NCI-H2081 treated with DMSO at 0.1 percent for 48 hours (cell line): Measurements from ENCODE around the gene VKORC1L1.
"Not testable (repeated sequence)": the region's sequence is repeated elsewhere in the genome, so short reads cannot be mapped to it uniquely, and the experiment has no call there.

Experiments used
- DNase-seq: peaks from one replicate; lab custom pipeline; 2025; lab: John Stamatoyannopoulos, UW

VKORC1L1 gene

DNA sequence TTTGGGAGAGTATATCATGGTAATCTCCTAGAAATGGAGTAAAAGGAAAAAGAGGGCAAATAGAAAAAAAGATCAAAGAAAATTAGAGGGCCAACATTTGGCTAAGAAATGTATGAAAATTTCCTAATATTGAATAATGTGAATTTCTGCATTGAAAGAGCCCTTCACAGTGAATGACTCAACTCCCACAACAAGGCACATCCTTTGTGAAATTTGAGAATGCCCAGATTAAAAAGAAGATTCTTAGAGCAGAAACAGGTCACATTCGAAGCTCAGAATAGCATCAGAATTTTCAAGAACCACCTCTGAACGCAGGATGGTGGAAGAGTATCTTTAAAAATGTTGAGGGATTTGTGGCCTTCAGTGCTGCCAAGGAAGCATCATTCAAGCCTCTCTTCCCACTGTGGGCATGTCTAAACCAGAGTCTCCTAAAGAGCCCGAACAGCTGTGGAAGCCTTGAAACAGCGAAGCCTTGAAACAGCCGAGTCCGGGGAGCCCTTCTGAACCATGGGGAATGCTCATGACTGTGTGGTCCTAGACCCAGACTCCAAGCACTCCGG is 65.5 kb downstream of the VKORC1L1 start:
- no peak for DNase-seq

DNA sequence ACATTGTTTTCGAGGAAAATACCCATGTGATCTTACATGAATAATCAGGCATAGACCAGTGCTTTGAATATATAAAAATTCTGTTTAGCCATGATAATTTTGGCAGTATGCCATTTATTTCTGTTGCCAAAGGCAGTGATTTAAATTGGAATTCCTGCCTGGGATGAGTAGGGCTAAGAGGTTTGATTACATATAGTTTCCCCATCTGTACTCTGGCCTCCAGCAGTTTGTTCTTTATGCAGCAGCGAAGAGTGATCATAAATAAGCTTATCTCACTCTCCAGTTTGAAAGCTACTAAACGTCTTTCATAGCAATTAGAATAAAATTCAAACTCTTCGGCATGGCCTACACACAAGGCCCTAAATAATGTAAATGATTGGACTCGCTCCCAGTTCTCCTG is 72.9 kb downstream of the VKORC1L1 start:
- DNase-seq: not testable (repeated sequence)

DNA sequence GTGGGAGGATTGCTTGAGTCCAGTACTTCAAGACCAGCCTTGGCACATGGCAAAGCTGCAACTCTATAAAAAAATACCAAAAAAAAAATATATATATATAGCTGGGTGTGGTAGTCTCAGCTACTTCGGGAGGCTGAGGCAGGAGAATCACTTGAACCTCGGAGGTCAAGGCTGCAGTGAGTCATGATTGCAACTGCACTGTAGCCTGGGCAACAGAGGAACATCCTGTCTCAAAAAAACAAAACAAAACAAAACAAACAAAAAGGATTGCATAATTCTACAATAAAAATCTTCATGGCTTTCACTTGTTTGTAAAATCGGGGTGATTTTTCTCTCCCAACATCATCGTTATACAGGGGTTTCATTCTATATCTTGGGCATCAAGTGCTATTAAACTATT is 74.0 kb downstream of the VKORC1L1 start:
- no peak for DNase-seq

DNA sequence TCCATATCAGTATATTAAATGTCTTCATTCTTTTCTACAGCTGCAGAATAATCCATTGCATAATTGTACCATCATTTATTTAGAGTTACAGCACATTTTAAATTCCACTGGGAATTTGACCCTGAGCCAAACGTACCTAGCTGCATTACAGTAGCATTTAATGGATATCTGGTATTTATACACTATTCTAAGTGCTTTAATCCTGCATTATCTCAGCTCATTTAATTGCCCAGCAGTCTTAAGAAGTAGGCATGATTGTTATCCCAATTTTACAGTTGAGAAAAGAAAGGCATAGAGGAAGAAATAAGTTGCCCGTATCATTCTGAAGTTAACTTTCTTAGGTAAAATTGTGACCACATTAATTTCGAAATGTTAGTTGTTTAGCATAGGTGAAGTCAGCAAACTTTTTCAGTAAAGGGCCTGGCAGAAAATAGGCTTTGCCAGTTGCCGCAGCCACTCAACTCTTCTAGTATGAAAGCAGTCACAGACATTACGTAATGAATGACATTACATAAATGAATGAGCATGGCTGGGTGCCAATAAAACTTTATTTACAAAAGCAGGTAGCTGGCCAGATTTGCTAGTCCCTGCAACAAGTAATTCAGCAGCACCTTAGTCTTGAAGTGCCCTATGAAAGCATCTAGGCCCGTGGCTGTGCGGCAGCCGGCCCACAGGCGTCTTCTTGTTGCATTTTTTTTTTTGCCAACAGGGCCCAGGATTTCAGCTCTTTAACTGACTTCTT is 79.1 kb downstream of the VKORC1L1 start:
- no peak for DNase-seq

DNA sequence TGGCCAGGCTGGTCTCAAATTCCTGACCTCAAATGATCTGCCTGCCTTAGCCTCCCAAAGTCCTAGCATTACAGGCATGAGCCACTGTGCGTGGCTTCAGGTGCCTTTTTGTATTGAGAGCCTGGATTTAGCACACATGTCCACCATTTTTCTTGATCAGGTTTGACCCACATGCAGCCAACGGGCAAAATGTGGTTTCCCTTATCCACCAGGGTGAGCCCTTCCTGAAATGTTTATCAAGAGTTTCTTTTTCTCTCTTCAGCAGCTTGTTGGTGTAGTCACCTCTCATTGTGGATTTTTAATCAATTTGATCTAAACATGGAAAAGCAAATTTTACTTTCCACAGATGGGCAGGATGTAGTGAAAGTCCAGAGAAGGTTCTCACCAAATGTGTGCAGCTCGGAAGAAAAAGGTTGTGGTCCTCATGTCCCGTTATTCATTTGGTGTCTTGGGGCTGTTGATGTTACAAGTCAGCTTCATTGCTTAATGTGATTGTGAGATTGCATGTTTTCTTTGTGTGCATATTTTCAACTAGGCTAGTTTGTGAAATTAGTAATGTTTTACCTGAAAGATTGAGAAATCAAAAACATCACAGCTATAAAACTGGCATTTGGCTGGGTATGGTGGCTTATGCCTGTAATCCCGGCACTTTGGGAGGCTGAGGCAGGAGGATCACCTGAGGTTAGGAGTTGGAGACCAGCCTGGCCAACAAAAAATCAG is 80.3 kb downstream of the VKORC1L1 start:
- no peak for DNase-seq

DNA sequence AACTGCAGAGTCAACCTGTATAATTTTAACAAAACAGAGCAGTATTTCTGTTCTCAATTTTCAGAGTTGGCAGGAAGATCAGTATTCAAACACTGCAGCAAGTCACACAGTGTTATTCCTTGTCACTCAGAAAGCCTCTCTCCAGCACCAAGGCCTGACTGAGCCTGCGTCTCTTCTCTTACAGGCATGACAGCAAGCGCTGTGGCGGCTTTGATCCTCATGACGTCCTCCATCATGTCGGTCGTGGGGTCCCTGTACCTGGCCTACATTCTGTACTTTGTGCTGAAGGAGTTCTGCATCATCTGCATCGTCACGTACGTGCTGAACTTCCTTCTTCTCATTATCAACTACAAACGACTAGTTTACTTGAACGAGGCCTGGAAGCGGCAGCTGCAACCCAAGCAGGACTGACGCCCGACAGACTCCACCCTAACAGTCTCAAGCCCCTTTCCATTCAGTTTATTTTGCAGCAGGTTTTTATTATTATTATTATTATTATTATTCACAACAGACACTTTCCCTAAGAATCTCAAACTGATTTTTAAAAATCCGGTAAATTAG is 81.1 kb downstream of the VKORC1L1 start:
- DNase-seq: no peak

DNA sequence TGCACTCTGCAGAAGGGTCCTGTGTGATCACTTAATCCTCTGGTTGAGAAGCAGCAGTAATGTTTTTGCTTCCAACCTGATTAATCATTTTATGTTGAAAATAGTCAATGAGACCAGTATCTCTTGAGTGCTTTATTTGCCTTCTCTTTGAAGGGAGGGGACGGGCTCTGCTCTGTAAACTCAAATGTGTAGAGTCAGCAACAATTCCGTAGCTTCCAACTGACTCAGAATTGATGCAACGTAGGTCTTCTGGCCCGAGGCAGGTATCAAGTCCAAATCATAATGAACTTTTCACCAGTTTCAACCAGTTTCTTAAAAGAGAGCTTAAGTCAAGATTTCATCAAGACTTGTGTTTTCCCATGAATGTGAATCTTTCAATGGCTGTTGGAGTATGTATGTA is 82.8 kb downstream of the VKORC1L1 start:
- DNase-seq: no peak

DNA sequence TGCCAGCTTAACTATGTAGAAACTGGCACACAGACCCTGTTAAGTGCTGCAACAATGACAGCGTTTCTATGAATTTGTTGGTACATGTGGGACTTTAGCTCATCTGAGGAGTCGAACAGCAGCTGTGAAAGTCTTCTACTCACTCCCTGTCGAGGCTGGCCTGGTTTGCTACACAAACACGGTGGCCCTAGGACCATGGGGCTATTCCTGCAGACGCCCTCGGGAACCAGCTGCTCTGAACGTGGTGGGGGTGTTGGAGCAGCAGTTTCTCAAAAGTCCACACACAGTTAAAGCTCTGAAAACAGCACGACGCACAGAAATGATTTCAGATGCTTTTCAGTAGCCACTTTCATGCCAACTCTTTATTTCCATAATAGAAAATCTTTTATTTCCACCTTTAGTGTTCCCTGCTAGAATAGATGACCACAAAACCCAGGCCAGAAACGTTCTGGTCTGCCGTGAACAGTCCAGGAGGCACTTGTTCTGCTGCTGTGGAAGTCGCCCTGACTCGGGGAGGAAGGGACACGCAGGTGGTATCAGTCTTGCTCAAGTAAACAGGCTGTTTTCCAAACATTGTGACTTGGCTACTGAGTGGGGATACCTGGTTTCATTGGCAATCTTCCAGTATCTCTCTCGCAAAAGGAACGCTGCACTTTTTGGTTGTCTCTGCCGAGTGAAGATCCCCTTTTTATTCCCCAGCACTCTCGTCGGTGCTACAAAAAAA is 87.6 kb downstream of the VKORC1L1 start:
- DNase-seq: no peak

DNA sequence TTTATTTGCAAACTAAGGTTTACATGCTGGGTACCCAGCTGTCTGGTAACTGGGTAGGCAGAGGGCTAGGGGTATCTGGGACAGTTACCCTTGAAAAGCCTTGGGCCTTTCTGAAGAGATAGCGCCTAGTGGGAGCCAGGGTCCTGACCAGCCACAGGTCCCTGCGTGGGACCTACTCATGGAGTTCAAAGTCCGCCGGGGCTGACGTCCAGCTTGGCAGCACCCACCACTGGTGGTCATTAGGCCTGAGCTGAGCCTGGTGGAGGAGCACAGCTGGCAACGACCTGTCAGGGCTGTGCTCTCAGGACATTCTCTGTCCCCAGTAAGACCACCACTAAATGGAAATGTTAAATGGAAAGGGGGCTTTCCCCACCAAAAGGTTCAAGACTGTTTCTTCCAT is 89.2 kb downstream of the VKORC1L1 start:
- no peak for DNase-seq

DNA sequence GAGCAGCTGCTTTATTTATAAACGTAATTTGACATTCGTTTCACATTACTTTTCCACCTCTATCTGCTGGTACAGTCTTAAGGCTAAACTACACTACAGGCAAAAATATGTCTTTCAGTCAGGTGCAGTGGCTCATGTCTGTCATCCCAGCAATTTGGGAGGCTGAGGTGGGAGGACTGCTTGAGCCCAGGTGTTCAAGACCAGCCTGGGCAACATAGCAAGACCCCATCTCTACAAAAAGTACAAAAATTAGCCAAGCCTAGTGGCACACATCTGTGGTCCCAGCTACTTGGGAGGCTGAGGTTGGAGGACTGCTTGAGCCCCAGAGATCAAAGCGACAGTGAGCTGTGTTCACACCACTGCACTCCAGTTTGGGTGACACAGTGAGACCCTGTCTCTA is 91.8 kb downstream of the VKORC1L1 start:
- DNase-seq: not testable (repeated sequence)

DNA sequence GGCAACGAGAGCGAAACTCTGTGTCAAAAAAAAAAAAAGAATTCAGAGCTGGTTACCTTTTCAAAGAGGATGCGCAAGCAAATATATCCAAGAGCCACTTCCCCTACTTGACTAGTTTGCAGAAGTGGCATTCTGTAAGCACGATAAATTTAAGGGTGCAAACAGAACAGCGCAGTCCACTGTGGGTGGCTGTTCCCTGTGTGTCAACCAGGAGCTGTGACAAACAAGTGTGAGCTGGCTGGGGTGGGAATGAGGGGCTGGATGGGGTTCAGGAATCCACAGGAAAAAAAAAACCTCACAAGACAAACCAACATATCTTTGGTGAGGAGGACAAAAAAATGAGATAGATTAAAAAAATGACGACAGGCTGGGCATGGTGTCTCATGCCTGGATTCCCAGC is 93.3 kb downstream of the VKORC1L1 start:
- no peak for DNase-seq

DNA sequence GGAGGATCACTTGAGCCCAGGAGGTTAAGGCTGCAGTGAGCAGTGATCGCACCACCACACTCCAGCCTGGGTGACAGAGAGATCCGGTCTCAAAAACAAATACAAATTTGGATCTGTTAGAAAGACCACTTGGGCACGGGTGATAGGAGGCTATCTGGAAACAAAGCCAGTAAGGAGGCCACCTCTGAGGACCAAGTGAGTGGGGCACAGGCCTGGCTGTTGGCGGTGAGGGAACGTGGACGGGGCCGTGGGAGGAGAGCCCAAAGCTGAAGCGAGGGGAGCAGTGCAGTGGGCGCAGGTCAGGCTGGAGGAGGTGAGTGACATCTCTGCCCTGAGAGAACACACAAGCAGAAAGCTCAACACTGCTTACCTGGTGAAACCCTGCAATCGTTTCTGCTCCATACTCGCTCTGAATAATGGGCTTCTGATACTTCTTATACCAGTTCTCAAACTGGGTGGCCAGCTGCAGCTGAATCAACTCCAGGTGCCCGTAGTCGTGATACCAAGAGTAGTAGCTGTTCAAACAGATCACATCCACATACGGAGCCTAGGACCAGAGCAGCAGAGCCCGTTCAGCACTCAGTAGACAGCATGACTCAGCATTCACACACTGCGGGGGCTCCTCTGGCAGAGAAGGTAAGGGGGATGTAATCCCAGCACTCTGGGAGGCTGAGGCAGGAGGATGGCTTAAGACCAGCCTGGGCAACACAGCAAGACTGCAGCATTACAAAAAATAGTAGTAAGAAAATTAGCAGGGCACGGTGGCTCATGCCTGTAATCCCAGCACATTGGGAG is 94.7 kb downstream of the VKORC1L1 start:
- DNase-seq: no peak

DNA sequence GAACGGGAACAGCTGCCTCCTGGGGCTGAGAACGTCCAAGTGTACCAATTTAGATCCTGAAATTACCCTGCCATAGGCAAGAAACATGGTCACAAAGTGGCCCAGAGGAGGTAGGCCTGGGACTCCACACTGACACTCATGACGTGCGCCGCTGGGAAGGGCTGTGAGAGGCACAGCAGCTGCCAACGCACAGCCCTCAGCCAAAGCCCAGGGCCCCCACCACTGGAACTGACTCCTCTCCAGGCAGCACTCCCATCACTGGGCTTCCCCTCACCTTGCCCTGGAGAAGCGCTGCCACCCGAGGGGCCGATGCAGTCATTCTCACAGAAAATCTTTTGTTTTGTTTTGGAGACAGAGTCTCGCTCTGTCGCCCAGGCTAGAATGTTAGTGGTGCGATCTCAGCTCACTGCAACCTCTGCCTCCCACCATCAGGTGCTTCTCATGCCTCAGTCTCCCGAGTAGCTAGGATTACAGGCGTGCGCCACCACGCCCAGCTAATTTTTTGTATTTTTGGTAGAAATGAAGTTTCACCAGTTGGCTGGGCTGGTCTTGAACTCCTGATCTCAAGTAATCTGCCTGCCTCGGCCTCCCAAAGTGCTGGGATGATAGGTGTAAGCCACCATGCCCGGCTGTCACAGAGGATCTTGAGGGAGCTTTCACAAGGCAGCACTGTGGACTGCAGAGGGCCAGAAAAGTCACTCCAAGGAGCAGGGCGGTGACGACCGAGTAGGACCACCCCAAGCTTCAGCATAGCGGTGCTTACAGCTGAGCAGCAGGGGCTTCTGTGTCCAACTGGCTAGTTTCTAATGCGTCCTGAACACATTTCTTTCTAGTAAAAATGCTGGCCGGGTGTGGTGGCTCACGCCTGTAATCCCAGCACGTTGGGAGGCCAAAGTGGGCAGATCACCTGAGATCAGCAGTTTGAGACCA is 95.6 kb downstream of the VKORC1L1 start:
- no peak for DNase-seq

DNA sequence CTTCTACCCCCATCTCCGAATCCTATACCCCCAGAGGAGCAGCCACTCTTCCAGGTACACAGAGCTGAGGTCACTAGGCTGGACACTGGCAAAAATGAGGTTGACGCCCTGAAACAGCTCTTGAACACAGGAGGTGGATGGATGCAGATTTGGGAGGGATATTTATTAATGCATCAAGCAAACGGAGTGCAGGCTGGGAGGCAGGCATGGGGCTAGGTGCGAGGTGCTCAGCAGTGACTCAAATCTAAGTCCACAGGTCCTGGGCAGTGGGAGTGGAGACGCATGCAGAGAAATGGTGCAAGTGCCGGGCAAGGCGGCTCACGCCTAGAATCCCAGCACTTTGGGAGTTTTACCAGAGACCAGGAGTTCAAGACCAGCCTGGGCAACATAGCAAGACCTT is 98.1 kb downstream of the VKORC1L1 start:
- DNase-seq: no peak

DNA sequence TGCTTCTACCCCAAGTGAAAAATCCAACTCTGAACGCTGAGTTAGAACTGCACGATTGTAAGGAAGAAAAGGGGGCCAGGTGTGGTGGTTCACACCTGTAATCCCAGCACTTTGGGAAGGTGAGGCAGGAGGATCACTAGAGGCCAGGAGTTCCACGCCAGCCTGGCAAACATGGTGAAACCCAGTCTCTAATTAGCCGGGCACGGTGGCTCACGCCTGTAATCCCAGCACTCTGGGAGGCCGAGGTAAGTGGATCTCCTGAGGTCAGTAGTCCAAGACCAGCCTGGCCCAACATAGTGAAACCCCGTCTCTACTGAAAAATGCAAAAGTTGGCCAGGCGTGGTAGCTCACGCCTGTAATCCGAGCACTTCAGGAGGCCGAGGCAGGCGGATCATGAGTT is 100.1 kb downstream of the VKORC1L1 start:
- no peak for DNase-seq

DNA sequence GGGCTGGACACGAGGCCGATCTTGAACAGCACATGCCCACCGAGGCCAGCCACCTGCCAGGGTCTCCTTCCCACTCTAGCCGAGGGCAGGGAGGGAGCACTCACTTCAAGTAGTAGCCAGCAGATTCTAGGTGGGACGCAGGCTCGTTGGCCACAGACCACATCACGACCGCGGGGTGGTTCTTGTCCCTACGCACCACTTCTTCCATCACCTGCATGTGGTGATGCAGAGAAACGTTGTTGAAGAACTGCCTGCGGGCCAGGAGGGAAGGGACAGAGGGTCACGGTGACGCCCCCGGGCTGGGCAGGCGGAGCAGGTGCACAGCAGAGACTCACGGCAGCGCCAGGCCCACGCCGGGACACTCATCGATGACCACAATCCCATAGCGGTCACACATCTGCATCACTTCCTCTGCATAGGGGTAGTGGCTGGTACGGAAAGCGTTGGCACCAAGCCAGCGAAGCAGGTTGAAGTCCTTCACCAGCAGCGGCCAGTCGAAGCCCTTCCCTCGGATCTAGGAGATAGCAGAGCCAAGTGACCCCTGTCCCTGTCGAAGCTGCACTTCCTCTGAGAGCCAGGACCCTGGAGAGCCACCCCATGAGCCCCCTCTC is 101.4 kb downstream of the VKORC1L1 start:
- no peak for DNase-seq

DNA sequence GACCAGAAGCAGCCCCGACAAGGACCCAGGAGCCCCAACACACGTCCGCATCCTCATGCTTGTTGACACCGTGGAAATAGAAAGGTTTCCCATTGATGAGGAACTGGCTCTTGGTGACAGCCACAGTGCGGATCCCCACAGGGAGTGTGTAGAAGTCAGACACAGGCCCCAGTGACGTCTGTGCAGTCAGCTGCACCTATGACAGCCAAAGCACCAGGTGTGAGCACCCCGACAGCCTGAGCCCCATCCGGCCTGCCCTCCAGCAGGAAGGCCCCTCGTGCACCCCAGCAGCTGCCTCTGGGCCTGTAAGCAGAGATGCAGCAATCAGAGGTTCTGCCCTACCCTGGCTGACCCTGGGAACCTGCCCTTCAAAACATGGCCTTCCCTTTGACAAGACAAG is 102.0 kb downstream of the VKORC1L1 start:
- DNase-seq: no peak

DNA sequence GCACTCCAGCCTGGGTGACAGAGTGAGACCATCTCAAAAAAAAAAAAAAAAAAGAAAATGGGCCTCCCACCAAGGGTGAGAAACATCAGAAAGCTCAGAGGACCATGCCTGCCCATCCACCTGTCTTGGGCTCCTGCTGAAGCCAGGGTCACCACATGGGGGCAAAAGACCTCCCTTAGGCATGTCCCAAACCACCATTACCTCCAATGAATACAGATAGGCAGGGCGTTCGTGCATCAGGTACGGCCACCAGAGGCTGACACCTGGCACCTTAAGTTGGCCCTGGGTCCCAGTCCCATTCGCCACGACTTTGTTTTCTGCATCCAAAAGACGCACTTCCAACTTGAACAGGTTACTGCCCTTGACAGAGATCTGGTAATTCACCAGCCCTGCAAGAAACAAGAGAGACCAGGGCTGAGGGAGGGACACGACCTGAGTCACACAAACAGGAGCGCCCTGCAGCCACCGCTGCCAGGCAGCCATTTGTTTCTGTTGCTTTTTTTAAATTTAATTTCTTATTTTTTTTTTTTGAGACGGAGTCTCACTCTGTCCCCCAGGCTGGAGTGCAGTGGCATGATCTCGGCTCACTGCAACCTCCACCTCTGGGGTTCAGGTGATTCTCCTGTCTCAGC is 103.1 kb downstream of the VKORC1L1 start:
- no peak for DNase-seq

DNA sequence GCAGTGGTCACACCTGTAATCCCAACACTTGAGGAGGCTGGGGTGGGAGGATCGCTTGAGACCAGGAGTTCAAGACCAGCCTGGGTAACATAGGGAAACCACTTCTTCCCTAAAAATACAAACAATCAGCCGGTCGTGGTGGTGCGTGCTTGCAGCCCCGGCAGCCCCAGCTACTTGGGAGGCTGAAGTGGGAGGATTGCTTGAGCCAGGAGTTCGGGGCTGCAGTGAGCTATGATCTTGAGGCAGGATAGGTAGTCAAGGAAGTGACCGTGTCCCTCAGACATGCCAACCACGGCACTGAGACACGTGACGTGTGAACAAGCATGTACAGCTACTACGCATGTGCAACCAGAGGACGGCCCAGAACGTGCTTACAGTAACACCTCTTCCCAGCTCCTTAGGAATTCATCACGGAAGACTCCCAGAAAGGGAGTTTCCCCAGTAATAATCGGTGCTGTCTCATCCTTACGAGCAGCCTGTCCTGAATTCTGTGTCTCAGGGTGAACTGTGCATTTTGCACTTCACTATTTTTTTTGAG is 103.9 kb downstream of the VKORC1L1 start:
- DNase-seq: no peak
